ENCODE measurements around the gene TACSTD2. TPM values are rescaled to one million over a fixed set of nuclear protein-coding genes. Genes with fewer than 3 reads are reported as not detected.

TACSTD2 gene
- total and polyA plus RNA-seq, 2 of the 4 experiments (the other 2 are of a cell fraction) = not detected

DNA sequence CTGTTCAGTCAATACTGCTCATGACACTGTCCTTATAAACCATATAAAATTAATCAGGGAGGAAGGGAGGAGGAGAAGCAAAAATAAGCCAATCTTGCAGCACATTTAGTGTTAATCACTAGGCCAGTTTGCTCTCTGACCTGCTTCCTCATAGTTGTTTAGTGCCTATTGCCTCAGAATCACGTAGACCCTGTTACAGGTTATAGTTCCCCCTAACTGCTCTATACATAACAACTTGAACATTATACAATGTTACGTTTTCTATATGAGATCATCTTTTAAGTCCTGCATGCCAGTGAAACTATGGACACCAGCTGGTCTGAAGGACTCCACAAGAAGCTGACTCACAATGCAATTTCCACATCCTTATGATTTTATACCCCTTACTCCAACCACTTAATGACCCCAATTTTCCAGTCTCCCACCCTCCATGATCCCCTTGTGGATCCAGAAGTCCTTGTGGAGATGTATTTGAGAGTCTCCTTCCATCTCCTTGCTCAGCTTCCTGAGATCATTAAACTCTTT is 34.9 kb upstream of the TACSTD2 start:
- ATAC-seq (ENCODE audit: low read depth) = no peak
- no peak overlapping the region for H2AK9ac ChIP-seq (replicated peaks; ENCODE audit: low read depth, low read length, poor library complexity)
- H3K27ac ChIP-seq (ENCODE audit: insufficient read depth, low read length) = no peak overlapping the region
- no peaks in the 10 kb centered on the region for H4K20me1 ChIP-seq (ENCODE audit: insufficient read depth, low read length)
- H3K9ac ChIP-seq (ENCODE audit: low read depth, low read length) = no peak overlapping the region
- BruUV-seq (replicated peaks) = no TSS peak
- TF ChIP-seq USF2 (IDR thresholded peaks at IDR 0.05; ENCODE audit: low read depth, low read length) = no peak
- no peak for TF ChIP-seq CHD1 (IDR thresholded peaks at IDR 0.05; ENCODE audit: low read depth, low read length)
- no peak for TF ChIP-seq CEBPB (IDR thresholded peaks at IDR 0.05; ENCODE audit: low read depth, low read length)
- TF ChIP-seq SMC3 (IDR thresholded peaks at IDR 0.05; ENCODE audit: low read depth, low read length) = no peak
- TF ChIP-seq, protein P1, sequence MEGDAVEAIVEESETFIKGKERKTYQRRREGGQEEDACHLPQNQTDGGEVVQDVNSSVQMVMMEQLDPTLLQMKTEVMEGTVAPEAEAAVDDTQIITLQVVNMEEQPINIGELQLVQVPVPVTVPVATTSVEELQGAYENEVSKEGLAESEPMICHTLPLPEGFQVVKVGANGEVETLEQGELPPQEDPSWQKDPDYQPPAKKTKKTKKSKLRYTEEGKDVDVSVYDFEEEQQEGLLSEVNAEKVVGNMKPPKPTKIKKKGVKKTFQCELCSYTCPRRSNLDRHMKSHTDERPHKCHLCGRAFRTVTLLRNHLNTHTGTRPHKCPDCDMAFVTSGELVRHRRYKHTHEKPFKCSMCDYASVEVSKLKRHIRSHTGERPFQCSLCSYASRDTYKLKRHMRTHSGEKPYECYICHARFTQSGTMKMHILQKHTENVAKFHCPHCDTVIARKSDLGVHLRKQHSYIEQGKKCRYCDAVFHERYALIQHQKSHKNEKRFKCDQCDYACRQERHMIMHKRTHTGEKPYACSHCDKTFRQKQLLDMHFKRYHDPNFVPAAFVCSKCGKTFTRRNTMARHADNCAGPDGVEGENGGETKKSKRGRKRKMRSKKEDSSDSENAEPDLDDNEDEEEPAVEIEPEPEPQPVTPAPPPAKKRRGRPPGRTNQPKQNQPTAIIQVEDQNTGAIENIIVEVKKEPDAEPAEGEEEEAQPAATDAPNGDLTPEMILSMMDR (conservative IDR thresholded peaks at IDR 0.05; ENCODE audit: low read depth, low read length) = no peak
- no peak for TF ChIP-seq MXI1 (IDR thresholded peaks at IDR 0.05; ENCODE audit: borderline replicate concordance, low read depth, low read length)
- TF ChIP-seq ELK1 (IDR thresholded peaks at IDR 0.05; ENCODE audit: borderline replicate concordance, low read depth, low read length) = no peak
- no peak for TF ChIP-seq RCOR1 (IDR thresholded peaks at IDR 0.05; ENCODE audit: insufficient replicate concordance, low read length)
- TF ChIP-seq BHLHE40 (IDR thresholded peaks at IDR 0.05; ENCODE audit: low read depth, low read length) = no peak
- TF ChIP-seq RAD21 (IDR thresholded peaks at IDR 0.05; ENCODE audit: low read length) = no peak
- TF ChIP-seq RFX5 (IDR thresholded peaks at IDR 0.05; ENCODE audit: low read depth, low read length) = no peak
- TF ChIP-seq MAFK (IDR thresholded peaks at IDR 0.05; ENCODE audit: low read depth, low read length) = no peak
- no peak for TF ChIP-seq NFE2L2 (IDR thresholded peaks at IDR 0.05; ENCODE audit: low read depth, low read length)
- H3K27me3 ChIP-seq (ENCODE audit: control insufficient read depth, insufficient read depth, low read length) = peaks cover 2% of the 10 kb centered on the region
- no peaks in the 10 kb centered on the region for H3K4me1 ChIP-seq (ENCODE audit: control insufficient read depth, insufficient read depth, low read length)
- H3K9me3 ChIP-seq (ENCODE audit: control insufficient read depth, insufficient read depth, low read length) = peaks cover 6% of the 10 kb centered on the region
- no peak overlapping the region for H3K4ac ChIP-seq (ENCODE audit: low read depth, low read length)
- no peaks in the 10 kb centered on the region for H3K79me1 ChIP-seq (ENCODE audit: low read depth in 1 of 2, low read length in 2 of 2)
- no peak overlapping the region for H2BK15ac ChIP-seq (ENCODE audit: low read depth, low read length)
- no peak overlapping the region for H4K5ac ChIP-seq (ENCODE audit: low read depth, low read length)
- H3K18ac ChIP-seq (ENCODE audit: low read depth, low read length) = no peak overlapping the region
- H4K91ac ChIP-seq (ENCODE audit: insufficient read depth, low read depth, low read length) = no peak overlapping the region
- H2BK120ac ChIP-seq (ENCODE audit: low read depth, low read length) = no peak overlapping the region
- peak; percentile 54 for DNase-seq
- no peak overlapping the region for H3K23ac ChIP-seq (ENCODE audit: low read depth, low read length)
- H3K9me1 ChIP-seq (ENCODE audit: insufficient read depth, low read length) = no peaks in the 10 kb centered on the region
- no peak overlapping the region for H2BK20ac ChIP-seq (ENCODE audit: low read depth, low read length)
- dilution Hi-C loops (cut with HindIII; ENCODE audit: low sequenced_read_pairs, unreplicated experiment) (no loop called here), in situ Hi-C loops (cut with MboI; ENCODE audit: low sequenced_read_pairs) (no loop called here), intact Hi-C loops (cut with micrococcal nuclease) (no loop called here)
- no peak overlapping the region for H3K4me2 ChIP-seq (ENCODE audit: low read depth, low read length)
- H3K36me3 ChIP-seq (ENCODE audit: control insufficient read depth, insufficient read depth, low read length) = no peaks in the 10 kb centered on the region
- no peak overlapping the region for H3K14ac ChIP-seq (replicated peaks; ENCODE audit: low read depth, low read length)
- no peak overlapping the region for H3K56ac ChIP-seq (ENCODE audit: extremely low read depth, insufficient read depth, low read length)
- ChIA-PET CTCF (interaction anchor here (0.6 kb wide), 1 partner anchor 68 kb away, joined by 3 read pairs; no protein-coding TSS in a partner anchor), POLR2A (ENCODE audit: unreplicated experiment) (no interaction called here)
- H2AFZ ChIP-seq (replicated peaks; ENCODE audit: low read length, poor library complexity) = no peak overlapping the region
- H2AK5ac ChIP-seq (ENCODE audit: low read depth, low read length) = no peak overlapping the region
- no peak overlapping the region for H3K4me3 ChIP-seq (ENCODE audit: insufficient read depth, low read depth, low read length)
- H2BK5ac ChIP-seq (ENCODE audit: low read depth, low read length, poor library complexity, severe bottlenecking) = no peak overlapping the region
- no CpG with 5 or more reads among the region's 2 CpGs for WGBS, 2 experiments (ENCODE audit: extremely low coverage in 2 of 2, insufficient read length in 1 of 2)
- no peak overlapping the region for H4K8ac ChIP-seq (ENCODE audit: low read depth in 2 of 2, low read length in 2 of 2)

Measured in IMR-90 (cell line).